CD14-positive monocyte (primary cell): Measurements from ENCODE around the gene IQCN. TPM values are rescaled to one million over a fixed set of nuclear protein-coding genes. Genes with fewer than 3 reads are reported as not detected.

Experiments
- DNase-seq, 3 donors: peaks; one replicate each; pipeline ENCODE4 v3.0.0-alpha.2; 2011 to 2022
- H2AFZ ChIP-seq: 2 replicates; pipeline ENCODE4 v1.6.0; 2012; ENCODE audit warnings: mild to moderate bottlenecking, low read depth, low read length, inconsistent platforms; ENCODE audit not compliant: insufficient read depth, poor library complexity, severe bottlenecking
- H3K27ac ChIP-seq, 2 donors: 1 replicate in 1 of 2; 2 replicates in 1 of 2; pipeline ENCODE4 v1.5.1; 2012 to 2013; ENCODE audit warnings: low read length in 2 of 2, control low read depth in 1 of 2, inconsistent platforms in 1 of 2, low read depth in 1 of 2, mild to moderate bottlenecking in 1 of 2
- H3K27me3 ChIP-seq, 2 donors: one replicate each; pipeline versions ENCODE4 v1.6.0 to v1.6.1; 2011 to 2013; ENCODE audit warnings: low read length in 2 of 2; ENCODE audit not compliant: control insufficient read depth in 2 of 2, insufficient read depth in 2 of 2
- H3K36me3 ChIP-seq, 2 donors: replicated peaks in 1 of 2; 1 replicate in 1 of 2; 2 replicates in 1 of 2; pipeline versions ENCODE4 v1.5.1 to v1.6.1; 2012 to 2013; ENCODE audit warnings: low read length in 2 of 2, control low read depth in 1 of 2, inconsistent platforms in 1 of 2, mild to moderate bottlenecking in 1 of 2; ENCODE audit not compliant: insufficient read depth in 2 of 2, control insufficient read depth in 1 of 2
- H3K4me1 ChIP-seq, 2 donors: 1 replicate in 1 of 2; 2 replicates in 1 of 2; pipeline versions ENCODE4 v1.5.1 to v1.6.1; 2012 to 2013; ENCODE audit warnings: low read length in 2 of 2, control low read depth in 1 of 2, inconsistent platforms in 1 of 2, mild to moderate bottlenecking in 1 of 2, moderate library complexity in 1 of 2; ENCODE audit not compliant: insufficient read depth in 2 of 2, control insufficient read depth in 1 of 2
- H3K4me2 ChIP-seq: replicated peaks from 2 replicates; pipeline ENCODE3; 2012; ENCODE audit warnings: low read length, moderate library complexity, mild to moderate bottlenecking; ENCODE audit not compliant: poor library complexity, severe bottlenecking; ENCODE audit errors: extremely low read depth
- H3K4me3 ChIP-seq, 3 experiments: fragments of 200-600 bp in 1 of 3; sonication (generic) in 1 of 3; replicated peaks in 1 of 3; 1 replicate in 2 of 3; 2 replicates in 1 of 3; pipeline ENCODE4 v1.5.1; 2011 to 2013; ENCODE audit warnings: low read length in 3 of 3, mild to moderate bottlenecking in 3 of 3, control low read depth in 2 of 3, low read depth in 2 of 3, inconsistent platforms in 1 of 3, moderate library complexity in 1 of 3
- H3K79me2 ChIP-seq: 2 replicates; pipeline ENCODE4 v1.6.0; 2012; ENCODE audit warnings: mild to moderate bottlenecking, control low read depth, inconsistent platforms, low read length, moderate library complexity; ENCODE audit not compliant: insufficient read depth
- H3K9ac ChIP-seq: 2 replicates; pipeline ENCODE4 v1.6.0; 2017; ENCODE audit warnings: low read length, mild to moderate bottlenecking; ENCODE audit not compliant: insufficient read depth, poor library complexity, severe bottlenecking
- H3K9me3 ChIP-seq, 2 donors: replicated peaks in 1 of 2; 1 replicate in 1 of 2; 2 replicates in 1 of 2; pipeline versions ENCODE4 v1.5.1 to v1.6.1; 2012 to 2013; ENCODE audit warnings: low read length in 2 of 2, control low read depth in 1 of 2; ENCODE audit not compliant: control insufficient read depth in 1 of 2, insufficient read depth in 1 of 2
- H4K20me1 ChIP-seq: 2 replicates; pipeline ENCODE4 v1.6.0; 2012; ENCODE audit warnings: mild to moderate bottlenecking, low read length, control low read depth, moderate library complexity; ENCODE audit not compliant: insufficient read depth
- H3K27ac Mint-ChIP-seq, 7 donors: one replicate each; pipeline ENCODE4 v1.8.0; 2020; ENCODE audit warnings: mild to moderate bottlenecking in 7 of 7, mixed read lengths in 7 of 7, moderate library complexity in 6 of 7, inconsistent platforms in 2 of 7
- H3K27me3 Mint-ChIP-seq, 3 donors: one replicate each; pipeline ENCODE4 v1.8.0; 2021 to 2022; ENCODE audit warnings: low read depth in 3 of 3, mild to moderate bottlenecking in 3 of 3, mixed read lengths in 3 of 3, moderate library complexity in 3 of 3, inconsistent platforms in 1 of 3
- H3K36me3 Mint-ChIP-seq, 2 donors: one replicate each; pipeline ENCODE4 v1.8.0; 2020; ENCODE audit warnings: mixed read lengths in 2 of 2, inconsistent platforms in 1 of 2, mild to moderate bottlenecking in 1 of 2
- H3K4me1 Mint-ChIP-seq: one replicate; pipeline ENCODE4 v1.8.0; 2020; ENCODE audit warnings: mild to moderate bottlenecking, mixed read lengths
- H3K4me3 Mint-ChIP-seq, 2 donors: one replicate each; pipeline ENCODE4 v1.8.0; 2020; ENCODE audit warnings: mild to moderate bottlenecking in 2 of 2, mixed read lengths in 2 of 2, moderate library complexity in 1 of 2
- H3K9me3 Mint-ChIP-seq, 7 donors: one replicate each; pipeline ENCODE4 v1.8.0; 2020 to 2022; ENCODE audit warnings: mixed read lengths in 7 of 7, mild to moderate bottlenecking in 6 of 7, moderate library complexity in 6 of 7, inconsistent platforms in 2 of 7
- WGBS: methylation state at CpG from one replicate; pipeline ENCODE4 v1.1.5; 2013; ENCODE audit warnings: missing lambda C conversion rate; ENCODE audit not compliant: insufficient coverage; 5-methylcytosine and 5-hydroxymethylcytosine counted together
- intact Hi-C, 2 donors: fragments of 100-400 bp; cut with micrococcal nuclease; formaldehyde crosslinking; loops; one replicate each; pipeline versions ENCODE4 v1.15.0 to v1.15.1; 2023
- polyA plus RNA-seq, 3 donors: library from polyadenylated mRNA; depleted of rRNA in 1 of 3; unstranded in 2 of 3; stranded (reverse) in 1 of 3; fragments of 300-500 nt in 2 of 3; fragments of >200 nt in 1 of 3; fragmentation: Illumina TruSeq in 2 of 3; gene quantifications; 1 replicate in 2 of 3; 2 replicates in 1 of 3; pipeline ENCODE4 v1.2.3, GENCODE V29; 2012 to 2021
- TF ChIP-seq, protein P1 (sequence below): fragments of 200-600 bp; IDR thresholded peaks from one replicate; pipeline ENCODE4 v1.8.0; 2022; ENCODE audit warnings: antibody characterized with exemption, mild to moderate bottlenecking

Gene IQCN
- polyA plus RNA-seq, 3 donors = 6.9 TPM; not detected in 2

DNA sequence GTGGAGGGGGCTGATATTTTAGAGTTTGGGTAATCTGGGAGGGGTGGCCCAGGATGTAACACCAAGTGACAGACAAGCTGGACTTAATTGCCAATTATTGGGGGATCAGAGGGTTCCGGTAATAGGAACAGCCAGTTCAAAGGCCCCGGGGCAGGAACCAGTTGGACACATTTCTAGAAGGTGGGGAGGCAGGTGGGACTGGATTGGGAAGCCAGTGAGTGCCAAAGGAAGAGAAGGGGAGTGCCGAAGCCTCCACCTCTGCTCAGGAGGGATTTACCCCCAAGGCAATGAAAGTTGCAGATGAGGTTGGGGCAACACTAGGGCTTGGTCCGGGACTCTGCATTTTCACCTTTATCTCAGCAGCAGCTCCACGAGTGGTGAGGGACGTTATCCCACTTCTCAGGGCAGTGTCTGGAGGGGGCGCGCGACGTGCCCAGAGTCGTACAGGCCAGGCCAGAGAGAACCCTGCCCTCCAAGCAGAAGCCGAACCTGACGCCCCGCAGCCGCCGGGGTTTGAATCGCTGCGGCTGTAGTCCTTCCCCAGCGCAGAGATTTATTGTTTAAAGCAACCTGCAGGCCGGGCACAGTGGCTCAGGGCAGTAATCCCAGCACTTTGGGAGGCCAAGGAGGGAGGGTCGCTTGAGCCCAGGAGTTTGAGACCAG, 12.9 kb upstream of the IQCN start:
- TF ChIP-seq, protein P1, sequence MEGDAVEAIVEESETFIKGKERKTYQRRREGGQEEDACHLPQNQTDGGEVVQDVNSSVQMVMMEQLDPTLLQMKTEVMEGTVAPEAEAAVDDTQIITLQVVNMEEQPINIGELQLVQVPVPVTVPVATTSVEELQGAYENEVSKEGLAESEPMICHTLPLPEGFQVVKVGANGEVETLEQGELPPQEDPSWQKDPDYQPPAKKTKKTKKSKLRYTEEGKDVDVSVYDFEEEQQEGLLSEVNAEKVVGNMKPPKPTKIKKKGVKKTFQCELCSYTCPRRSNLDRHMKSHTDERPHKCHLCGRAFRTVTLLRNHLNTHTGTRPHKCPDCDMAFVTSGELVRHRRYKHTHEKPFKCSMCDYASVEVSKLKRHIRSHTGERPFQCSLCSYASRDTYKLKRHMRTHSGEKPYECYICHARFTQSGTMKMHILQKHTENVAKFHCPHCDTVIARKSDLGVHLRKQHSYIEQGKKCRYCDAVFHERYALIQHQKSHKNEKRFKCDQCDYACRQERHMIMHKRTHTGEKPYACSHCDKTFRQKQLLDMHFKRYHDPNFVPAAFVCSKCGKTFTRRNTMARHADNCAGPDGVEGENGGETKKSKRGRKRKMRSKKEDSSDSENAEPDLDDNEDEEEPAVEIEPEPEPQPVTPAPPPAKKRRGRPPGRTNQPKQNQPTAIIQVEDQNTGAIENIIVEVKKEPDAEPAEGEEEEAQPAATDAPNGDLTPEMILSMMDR = no peak
- Histone ChIP-seq H3K27me3 (no peaks in the 10 kb centered on the region), H2AFZ (no peak overlapping the region), H3K4me3 (no peak overlapping the region), H3K4me2 (no peak overlapping the region), H3K9me3 (no peaks in the 10 kb centered on the region), H3K79me2 (peaks cover 10% of the 10 kb centered on the region), H4K20me1 (no peaks in the 10 kb centered on the region), H3K4me1 (peaks cover 35 to 40% of the 10 kb centered on the region in 2 donors), H3K36me3 (no peaks in the 10 kb centered on the region), H3K9ac (no peak overlapping the region), H3K27ac (no peak overlapping the region)
- peaks cover 0 to 3% (median 0%) of the 10 kb centered on the region in 3 donors for H3K27me3 Mint-ChIP-seq
- no peak for DNase-seq
- no peak overlapping the region for H3K4me3 Mint-ChIP-seq
- WGBS = 93% methylated on average over 15 of the region's 21 CpGs
- intact Hi-C loops = no loop called here
- H3K36me3 Mint-ChIP-seq = peaks cover 3 to 4% of the 10 kb centered on the region in 2 donors
- H3K27ac Mint-ChIP-seq = peak overlapping the region in 4 of 7 donors; percentile 37 to 60 (median 44)
- no peaks in the 10 kb centered on the region for H3K9me3 Mint-ChIP-seq
- peaks cover 34% of the 10 kb centered on the region for H3K4me1 Mint-ChIP-seq

DNA sequence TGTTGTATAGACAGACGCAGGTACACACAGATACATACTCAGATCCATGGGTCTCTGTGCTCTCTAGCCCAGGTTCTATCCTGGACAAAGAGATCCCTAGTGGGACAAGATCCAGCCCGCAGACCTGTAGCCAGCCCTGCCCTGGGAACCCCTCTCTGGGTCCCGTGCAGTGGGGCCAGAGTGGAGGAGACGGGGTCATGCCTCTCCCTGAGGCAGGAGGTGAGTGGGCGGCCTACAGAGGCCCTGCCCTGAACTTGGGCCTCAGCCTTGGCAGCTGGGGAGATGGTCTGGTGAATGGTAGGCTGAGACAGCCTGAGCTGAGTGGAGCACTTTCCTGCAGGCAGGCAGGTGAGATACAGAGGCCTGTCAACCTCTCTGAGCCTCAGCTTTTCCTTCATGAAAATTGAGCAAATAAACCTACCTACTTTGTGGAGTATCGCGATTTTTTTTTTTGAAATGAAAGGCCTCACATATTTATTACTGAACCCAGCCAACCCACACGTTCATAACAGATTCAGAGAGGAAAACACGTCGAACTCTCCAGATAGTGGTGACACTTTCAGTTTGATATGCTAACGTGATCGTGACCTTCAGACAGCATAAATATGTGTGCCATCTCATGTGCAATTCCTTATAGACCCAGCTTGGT, 10.6 kb upstream of the IQCN start:
- Mint-ChIP-seq H3K4me3 (no peak overlapping the region), H3K4me1 (peaks cover 19% of the 10 kb centered on the region), H3K27ac (peak overlapping the region in 1 of 7 donors; percentile 72), H3K27me3 (peaks cover 0 to 3% (median 0%) of the 10 kb centered on the region in 3 donors), H3K9me3 (peaks cover 0 to 4% (median under 1%) of the 10 kb centered on the region in 7 donors), H3K36me3 (peaks cover 2 to 7% of the 10 kb centered on the region in 2 donors)
- TF ChIP-seq, protein P1 = no peak
- no peak for DNase-seq
- no peak overlapping the region for H3K4me3 ChIP-seq
- intact Hi-C loops = no loop called here
- H3K9ac ChIP-seq = no peak overlapping the region
- H4K20me1 ChIP-seq = peaks cover 12% of the 10 kb centered on the region
- peaks cover 22% of the 10 kb centered on the region for H3K79me2 ChIP-seq
- no peak overlapping the region for H3K27ac ChIP-seq
- 71% methylated on average over 9 of the region's 12 CpGs for WGBS
- no peak overlapping the region for H2AFZ ChIP-seq
- no peaks in the 10 kb centered on the region for H3K27me3 ChIP-seq
- H3K36me3 ChIP-seq = no peaks in the 10 kb centered on the region
- H3K4me1 ChIP-seq = peaks cover 19 to 22% of the 10 kb centered on the region in 2 donors
- H3K4me2 ChIP-seq = no peak overlapping the region
- no peaks in the 10 kb centered on the region for H3K9me3 ChIP-seq
